HS-5 (cell line): Measurements from ENCODE around the gene LHX1.

Source experiments
- DNase-seq: peaks from one replicate; pipeline ENCODE4 v3.0.0-alpha.2; 2012; ENCODE audit warnings: low read depth

The LHX1 gene

DNA sequence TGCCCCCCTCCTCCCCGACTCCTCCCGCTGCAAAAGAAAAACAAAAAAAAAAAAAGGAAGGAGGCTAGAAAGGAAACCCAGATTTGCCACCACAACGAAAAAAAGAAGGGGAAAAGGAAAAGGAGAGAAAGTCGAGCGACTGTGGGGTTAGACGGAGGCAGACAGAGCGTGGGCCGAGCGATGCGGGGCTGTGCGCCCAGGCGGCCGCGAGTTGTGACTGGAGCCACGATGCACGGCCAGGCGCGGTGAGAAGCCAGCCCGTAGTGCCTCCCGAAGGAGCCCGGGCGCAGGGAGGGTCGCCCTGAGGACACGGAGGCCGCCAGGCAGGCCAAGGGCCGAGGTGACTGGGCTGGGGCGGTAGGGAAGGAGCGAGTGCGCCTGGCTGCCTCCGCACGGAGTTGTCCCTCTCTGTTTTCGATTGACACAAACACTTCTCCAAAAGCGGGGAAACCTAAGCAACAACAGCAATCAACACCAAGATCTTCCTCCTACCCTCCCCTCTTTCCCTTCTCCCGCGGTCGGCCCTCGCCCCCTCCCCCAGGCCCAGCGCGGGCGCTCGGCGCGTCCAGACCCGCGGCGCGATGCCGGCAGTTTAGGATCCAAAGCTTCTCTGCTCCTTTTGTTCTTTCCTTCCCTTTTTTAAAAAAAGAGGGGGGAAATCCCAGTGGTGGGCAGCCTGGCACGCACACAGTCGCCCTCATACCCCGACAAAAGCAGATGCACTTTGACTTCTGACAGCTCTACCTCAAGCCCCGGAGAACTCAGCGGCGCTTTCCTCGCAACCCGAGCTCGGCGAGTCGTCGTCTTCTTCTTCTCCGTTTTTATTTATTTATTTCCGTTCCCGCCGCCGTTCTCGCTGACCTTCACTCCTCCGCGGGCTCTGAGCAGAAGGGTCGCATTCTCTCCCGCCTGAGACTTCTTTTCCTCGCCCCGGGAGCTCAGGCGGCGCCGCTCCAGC lies at the start of gene LHX1:
Gene LHX1, plus strand, starts transcription at position 475 of the 958 bp plus-strand sequence. CDS start 723 bp downstream, outside the sequence.
- no peak for DNase-seq

DNA sequence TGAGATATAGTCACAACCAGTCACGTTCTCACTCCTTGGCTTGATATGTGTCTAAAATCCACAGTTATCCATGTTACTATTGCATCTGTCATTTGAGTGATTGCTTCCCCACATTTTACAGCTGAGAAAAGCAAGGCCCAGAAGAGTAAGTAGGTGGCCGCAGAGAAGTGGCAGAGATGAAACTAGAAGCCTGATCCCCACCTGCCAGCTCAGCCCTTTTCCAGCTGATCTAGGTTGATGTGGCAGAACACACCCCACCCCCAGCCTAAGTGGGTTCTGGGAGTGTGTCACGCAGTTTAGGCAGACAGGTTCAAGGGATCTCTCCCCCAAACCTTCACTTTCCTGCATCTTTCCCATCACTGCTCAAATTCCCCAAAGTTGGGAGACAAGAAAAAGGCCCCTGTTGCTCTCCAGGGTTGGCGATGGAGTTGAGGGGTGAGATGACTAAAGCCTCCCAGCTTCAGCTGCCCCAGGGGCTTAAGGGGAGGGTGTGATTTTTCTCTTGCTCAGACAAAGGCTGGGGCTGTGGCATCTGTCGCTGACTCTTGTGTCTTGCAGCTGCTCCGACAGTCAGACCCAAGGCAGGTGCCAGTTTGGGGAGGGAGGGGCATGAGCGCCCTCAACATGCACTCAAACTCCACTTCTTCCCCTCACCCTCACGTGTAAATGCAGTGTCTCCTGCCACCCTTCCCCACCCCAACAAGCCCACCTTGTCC lies 48.9 kb upstream of the LHX1 start:
- no peak for DNase-seq

DNA sequence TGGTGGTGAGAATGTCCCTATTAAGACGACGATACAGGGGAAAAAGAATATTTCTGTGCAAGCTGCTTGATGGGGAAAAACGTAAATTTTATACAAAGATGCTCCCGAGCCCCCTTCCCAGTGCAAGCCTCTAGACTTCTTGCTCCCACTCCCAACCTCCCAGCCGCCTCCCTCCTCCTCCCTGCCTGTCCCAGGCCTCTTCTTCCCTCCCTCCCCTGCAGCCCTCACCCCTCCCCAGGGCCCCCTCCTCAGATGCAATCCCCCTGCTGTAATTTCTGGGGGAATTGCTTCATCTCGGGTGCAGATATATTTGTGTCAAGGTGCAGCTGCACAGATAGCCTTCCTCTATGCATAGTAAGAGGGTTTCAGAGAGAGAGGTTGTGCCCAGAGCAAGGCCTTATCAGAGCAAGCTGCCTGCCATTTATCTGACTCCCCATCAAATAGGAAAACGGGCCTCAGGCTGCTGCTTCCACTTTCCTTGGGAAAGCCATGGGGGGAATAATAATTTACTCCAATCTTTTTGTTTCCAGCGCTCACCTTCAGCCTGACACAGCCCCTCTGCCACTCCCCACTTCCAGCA lies 47.4 kb upstream of the LHX1 start:
- DNase-seq, result no peak

- no peak for DNase-seq
Observed at GRCh38 chr17:36890398-36891168, 46.7 kb upstream of the LHX1 start.

DNA sequence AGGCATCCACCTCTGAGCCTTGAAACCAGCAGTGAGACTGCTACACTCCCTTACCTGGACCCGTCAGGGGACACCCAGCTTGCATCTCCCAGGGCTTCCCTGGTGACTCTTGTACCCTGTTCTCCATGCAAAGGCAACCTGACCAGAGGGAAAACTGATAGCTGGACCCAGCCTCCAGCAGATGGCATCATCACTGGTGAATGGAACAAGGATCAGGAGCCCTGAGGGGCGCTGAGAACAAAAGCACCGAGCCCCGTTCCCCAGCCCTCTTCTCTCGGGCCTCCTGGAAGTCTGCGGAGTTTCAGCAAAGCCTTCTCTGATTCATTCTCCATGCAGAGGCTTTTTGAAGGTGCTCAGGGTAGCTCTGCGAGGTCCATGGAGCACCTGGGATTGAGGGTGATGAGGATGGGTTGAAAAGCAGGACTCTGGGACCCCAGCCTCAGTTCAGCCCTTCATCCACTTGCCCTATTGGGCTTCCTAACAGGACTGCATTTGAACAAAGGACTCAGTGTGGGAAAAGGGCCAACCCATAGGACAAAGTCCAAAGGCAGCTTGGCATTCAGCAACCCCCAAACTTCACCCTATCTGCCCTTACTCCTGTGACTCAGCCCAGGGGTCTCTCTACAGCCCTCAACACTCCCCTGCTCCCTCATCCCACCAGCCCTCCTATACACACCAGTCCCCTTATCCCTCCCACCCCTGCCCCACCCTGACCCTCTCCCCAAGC lies 45.0 kb upstream of the LHX1 start:
- no peak for DNase-seq

GRCh38 chr17:36894177-36894576 lies 43.1 kb upstream of the LHX1 start:
- DNase-seq, result no peak

DNA sequence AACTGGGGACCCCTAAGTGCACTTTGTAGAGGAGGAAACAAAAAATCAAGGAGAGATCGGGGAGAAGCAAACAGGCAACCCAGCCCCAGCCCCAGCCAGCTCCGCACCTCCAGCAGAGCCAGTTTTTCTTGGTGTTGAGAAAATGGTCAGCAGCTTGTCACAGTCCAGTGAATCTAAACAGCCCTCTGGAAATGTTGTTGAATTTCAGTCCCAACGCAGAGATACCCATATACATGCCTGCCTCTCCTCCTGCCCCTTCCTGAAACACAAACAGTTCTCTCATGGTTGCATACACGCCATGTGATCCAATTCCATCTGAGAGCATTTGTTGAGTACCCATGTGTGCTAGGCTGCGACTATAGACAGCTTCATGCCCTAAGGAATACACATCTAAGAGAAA lies 42.4 kb upstream of the LHX1 start:
- no peak for DNase-seq

GRCh38 chr17:36899250-36900159 lies 37.8 kb upstream of the LHX1 start:
- no peak for DNase-seq

DNA sequence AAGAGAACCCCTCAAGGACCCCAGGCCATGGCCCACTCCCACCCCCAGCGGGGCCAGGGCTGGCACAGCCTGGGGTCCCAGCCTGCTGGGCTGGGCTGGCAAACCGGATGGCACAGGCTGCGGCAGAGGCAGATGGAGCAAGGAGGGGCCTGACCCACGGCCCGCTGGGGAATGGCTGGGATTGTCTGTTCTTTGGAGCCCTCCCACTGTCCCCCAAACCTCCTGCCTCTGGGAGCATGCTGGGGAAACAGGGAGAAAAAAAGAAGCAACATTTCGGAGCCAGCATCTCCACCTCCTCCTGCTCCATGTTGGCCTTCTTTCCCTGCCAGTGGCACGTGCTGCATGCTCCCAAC lies 37.1 kb upstream of the LHX1 start:
- no peak for DNase-seq

GRCh38 chr17:36901506-36901905 lies 35.8 kb upstream of the LHX1 start:
- DNase-seq, result no peak

DNA sequence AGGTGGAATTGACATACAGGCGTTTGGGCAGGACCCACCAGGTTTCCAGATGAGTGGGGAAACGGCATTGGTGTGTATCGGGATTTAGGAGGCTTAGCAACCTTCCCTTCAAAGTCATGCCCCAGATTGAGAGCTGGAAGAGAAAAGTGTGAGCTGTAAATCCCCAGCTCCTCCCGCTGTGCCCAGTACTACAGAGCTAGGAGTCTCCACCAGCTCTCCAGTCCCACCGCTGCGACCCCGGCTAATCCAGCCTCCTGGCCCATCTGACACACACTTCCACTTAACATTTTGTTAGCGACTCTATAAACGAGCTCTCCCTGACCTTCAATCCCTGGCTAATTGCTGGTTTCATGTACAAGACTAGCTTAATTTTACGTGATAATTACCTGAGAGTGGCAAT lies 29.9 kb upstream of the LHX1 start:
- no peak for DNase-seq

DNA sequence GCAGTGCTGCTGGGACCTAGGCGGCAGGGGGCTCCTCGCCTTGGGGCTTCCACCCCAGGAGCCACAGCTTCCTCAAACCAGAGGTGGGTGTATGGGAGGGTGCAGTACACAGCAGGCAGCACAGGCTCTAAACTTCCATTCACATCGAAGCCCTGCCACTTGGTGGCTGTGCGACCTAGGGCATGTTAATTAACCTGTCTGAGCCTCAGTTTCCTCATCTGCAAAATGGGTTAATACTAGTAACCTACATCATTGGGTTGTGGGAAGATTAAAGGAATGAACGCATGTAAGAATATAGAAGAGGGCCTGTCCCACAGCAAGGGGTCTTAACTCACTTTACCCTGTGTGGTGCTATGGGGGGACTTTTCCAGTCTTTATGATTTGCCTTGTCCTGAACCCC lies 26.8 kb upstream of the LHX1 start:
- DNase-seq, result no peak

DNA sequence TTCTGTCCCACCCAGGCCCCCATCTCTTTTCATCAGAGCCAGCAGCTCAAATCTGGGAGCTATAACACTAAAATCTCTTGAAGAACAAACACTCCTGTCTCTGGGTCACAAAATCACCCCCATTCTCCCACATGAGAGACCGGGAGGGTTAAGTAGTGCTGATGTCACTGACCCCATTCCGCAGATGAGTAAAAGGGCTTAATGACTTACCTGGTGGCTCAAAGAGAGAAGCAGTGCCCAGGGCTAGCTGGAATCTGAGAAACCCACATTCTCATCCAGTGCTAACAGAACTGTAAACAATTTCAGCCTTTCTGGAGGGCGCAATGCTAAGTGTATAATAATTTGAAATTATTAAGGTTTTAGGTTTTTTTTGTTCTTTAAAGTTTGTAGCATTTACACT lies 26.3 kb upstream of the LHX1 start:
- no peak for DNase-seq

- DNase-seq, result no peak
Observed at GRCh38 chr17:36913132-36913531, 24.1 kb upstream of the LHX1 start.

DNA sequence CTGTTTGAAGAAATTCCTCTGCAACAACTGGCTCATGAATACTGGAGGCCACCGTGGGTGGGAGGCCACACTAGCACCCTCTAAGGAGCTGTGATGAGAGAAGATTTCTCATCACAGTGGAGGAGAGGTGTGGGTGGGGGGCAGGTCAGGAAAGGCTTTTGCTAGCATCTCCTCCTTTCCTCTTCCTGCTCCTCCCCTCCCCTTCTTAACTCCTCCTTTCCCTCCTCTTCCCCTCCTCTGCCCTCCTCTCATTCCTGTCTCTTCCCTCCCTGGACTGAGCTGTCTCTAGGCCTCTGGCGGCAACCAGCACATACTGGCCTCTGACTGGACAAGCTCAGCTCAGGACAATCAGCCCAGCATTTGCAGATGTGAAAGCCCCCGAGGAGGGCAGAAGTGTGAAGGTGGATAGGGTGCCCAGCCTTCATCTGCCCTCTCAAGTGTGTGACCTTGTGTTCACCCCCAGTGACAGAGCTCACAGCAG lies 19.0 kb upstream of the LHX1 start:
- DNase-seq, result no peak

GRCh38 chr17:36919407-36919968 lies 17.8 kb upstream of the LHX1 start:
- DNase-seq, result no peak

DNA sequence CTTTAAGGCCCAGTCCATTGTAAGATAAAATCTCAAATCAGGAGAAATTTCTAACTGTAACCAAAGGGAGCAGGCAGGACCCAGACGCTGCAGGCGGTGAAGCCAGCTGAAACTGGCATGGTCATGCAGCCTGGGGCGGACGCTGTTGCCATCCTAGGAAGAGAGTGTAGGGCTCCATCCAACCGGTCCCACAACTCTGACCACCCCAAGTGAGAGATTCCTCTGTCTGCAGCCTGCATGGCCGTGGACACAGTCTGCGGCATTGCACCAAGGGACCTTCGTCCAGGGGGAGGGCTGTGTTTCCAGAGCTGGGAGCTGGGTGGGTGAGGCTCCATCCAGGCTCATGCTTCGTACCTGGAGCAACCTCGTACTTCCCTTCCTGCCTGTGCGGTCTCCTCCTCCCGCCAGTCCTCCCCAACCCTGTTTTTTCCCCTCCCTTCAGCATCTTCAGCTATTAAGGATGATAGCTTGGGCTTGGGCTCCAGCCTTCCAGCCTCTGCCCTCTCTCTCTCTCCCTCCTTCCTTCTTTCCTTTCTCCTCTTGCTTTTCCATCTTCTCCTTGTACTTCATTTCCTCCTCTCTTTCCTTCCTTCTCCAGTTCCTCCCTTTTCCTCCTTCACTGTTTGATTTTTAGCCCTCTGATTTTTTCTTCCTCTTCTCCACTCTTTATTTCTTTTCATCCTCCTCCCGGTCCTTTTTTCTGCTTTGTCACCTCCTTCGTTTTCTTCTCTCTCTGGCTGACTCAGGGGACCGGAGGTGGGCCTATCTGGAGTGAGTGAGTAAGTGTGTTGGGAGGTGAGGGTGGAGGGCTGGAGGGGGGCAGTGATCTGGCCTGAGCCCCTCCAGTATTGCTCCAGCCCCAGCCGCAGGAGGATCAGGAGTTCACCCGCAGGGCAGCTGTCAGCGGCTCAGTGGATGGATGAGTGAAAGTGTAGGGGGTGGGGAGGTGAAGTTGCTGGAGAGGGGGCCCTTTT lies 17.0 kb upstream of the LHX1 start:
- no peak for DNase-seq

- no peak for DNase-seq
Observed at GRCh38 chr17:36921095-36921851, 16.0 kb upstream of the LHX1 start.
